Stimulated activated naive CD8-positive, alpha-beta T cell treated with anti-CD3 and anti-CD28 coated beads, Interleukin-15, amount 100 ng/mL, for 72 hours (primary cell): ENCODE measurements around the gene S100A10.

Source experiments
- ATAC-seq: fragments of 150-1000 bp; cut with Tn5 transposase; 2 replicates; pipeline ENCODE4 v1.10.0; 2021; ENCODE audit warnings: mild to moderate bottlenecking, moderate library complexity
- DNase-seq, 2 donors: peaks; one replicate each; pipeline ENCODE4 v3.0.0; 2021 to 2022
- H3K27ac Mint-ChIP-seq, 2 donors: one replicate each; pipeline ENCODE4 v1.8.0; 2022; ENCODE audit warnings: mild to moderate bottlenecking in 2 of 2, mixed read lengths in 2 of 2, moderate library complexity in 2 of 2
- H3K27me3 Mint-ChIP-seq: one replicate; pipeline ENCODE4 v1.8.0; 2022; ENCODE audit warnings: mixed read lengths
- H3K4me1 Mint-ChIP-seq: one replicate; pipeline ENCODE4 v1.8.0; 2022; ENCODE audit warnings: mild to moderate bottlenecking, mixed read lengths
- H3K4me3 Mint-ChIP-seq, 2 donors: one replicate each; pipeline ENCODE4 v1.8.0; 2022; ENCODE audit warnings: mild to moderate bottlenecking in 2 of 2, mixed read lengths in 2 of 2, moderate library complexity in 1 of 2
- H3K9me3 Mint-ChIP-seq, 2 donors: one replicate each; pipeline ENCODE4 v1.8.0; 2022; ENCODE audit warnings: mixed read lengths in 2 of 2

S100A10 gene

GRCh38 chr1:151944126-151944856, 49.4 kb downstream of the S100A10 start:
- Mint-ChIP-seq H3K4me1 (peaks cover 40% of the 10 kb centered on the region), H3K9me3 (no peaks in the 10 kb centered on the region), H3K27ac (peak overlapping the region in 1 of 2 donors; percentile 99), H3K27me3 (no peaks in the 10 kb centered on the region), H3K4me3 (no peak overlapping the region)
- ATAC-seq = no peak
- no peak for DNase-seq

GRCh38 chr1:151943591-151943990, 50.1 kb downstream of the S100A10 start:
- peaks cover 37% of the 10 kb centered on the region for H3K4me1 Mint-ChIP-seq

GRCh38 chr1:151942882-151943281, 50.8 kb downstream of the S100A10 start:
- DNase-seq (no peak), ATAC-seq (no peak)
- Mint-ChIP-seq H3K27ac (no peak overlapping the region), H3K4me3 (no peak overlapping the region), H3K27me3 (no peaks in the 10 kb centered on the region), H3K4me1 (peaks cover 37% of the 10 kb centered on the region), H3K9me3 (no peaks in the 10 kb centered on the region)

More at GRCh38 chr1:151943591-151943990, 50.1 kb downstream of the S100A10 start:
- no peak overlapping the region for H3K27ac Mint-ChIP-seq
- H3K27me3 Mint-ChIP-seq = no peaks in the 10 kb centered on the region
- ATAC-seq (no peak), DNase-seq (no peak)
- no peaks in the 10 kb centered on the region for H3K9me3 Mint-ChIP-seq
- H3K4me3 Mint-ChIP-seq = no peak overlapping the region

GRCh38 chr1:151940541-151940940, 53.1 kb downstream of the S100A10 start:
- Mint-ChIP-seq H3K27me3 (peaks cover 4% of the 10 kb centered on the region), H3K4me1 (peaks cover 21% of the 10 kb centered on the region), H3K4me3 (no peak overlapping the region), H3K27ac (peak overlapping the region in 1 of 2 donors; percentile 6), H3K9me3 (no peaks in the 10 kb centered on the region)
- no peak for DNase-seq
- ATAC-seq = no peak

GRCh38 chr1:151939779-151940178, 53.9 kb downstream of the S100A10 start:
- DNase-seq (no peak), ATAC-seq (no peak)
- no peak overlapping the region for H3K4me3 Mint-ChIP-seq
- H3K27ac Mint-ChIP-seq = no peak overlapping the region
- peaks cover 15% of the 10 kb centered on the region for H3K4me1 Mint-ChIP-seq
- no peaks in the 10 kb centered on the region for H3K9me3 Mint-ChIP-seq
- peaks cover 11% of the 10 kb centered on the region for H3K27me3 Mint-ChIP-seq

GRCh38 chr1:151939141-151939540, 54.5 kb downstream of the S100A10 start:
- DNase-seq = no peak
- H3K4me3 Mint-ChIP-seq = no peak overlapping the region
- no peak overlapping the region for H3K27ac Mint-ChIP-seq
- no peak for ATAC-seq
- peaks cover 17% of the 10 kb centered on the region for H3K4me1 Mint-ChIP-seq
- H3K9me3 Mint-ChIP-seq = no peaks in the 10 kb centered on the region
- peaks cover 12% of the 10 kb centered on the region for H3K27me3 Mint-ChIP-seq

- DNase-seq (no peak), ATAC-seq (no peak)
- Mint-ChIP-seq H3K4me1 (peaks cover 14% of the 10 kb centered on the region), H3K9me3 (no peaks in the 10 kb centered on the region), H3K4me3 (no peak overlapping the region), H3K27me3 (peaks cover 12% of the 10 kb centered on the region), H3K27ac (no peak overlapping the region)
Observed at GRCh38 chr1:151936653-151937052, 57.0 kb downstream of the S100A10 start.

- DNase-seq = no peak
Observed at GRCh38 chr1:151935894-151936602, 57.6 kb downstream of the S100A10 start.

GRCh38 chr1:151935154-151935553, 58.5 kb downstream of the S100A10 start:
- Mint-ChIP-seq H3K9me3 (no peaks in the 10 kb centered on the region), H3K27ac (no peak overlapping the region), H3K4me1 (peaks cover 6% of the 10 kb centered on the region), H3K27me3 (peaks cover 12% of the 10 kb centered on the region), H3K4me3 (no peak overlapping the region)
- ATAC-seq (no peak), DNase-seq (no peak)

More at GRCh38 chr1:151935894-151936602, 57.6 kb downstream of the S100A10 start:
- H3K9me3 Mint-ChIP-seq = no peaks in the 10 kb centered on the region
- no peak overlapping the region for H3K4me3 Mint-ChIP-seq
- H3K4me1 Mint-ChIP-seq = peaks cover 8% of the 10 kb centered on the region
- no peak for ATAC-seq
- no peak overlapping the region for H3K27ac Mint-ChIP-seq
- H3K27me3 Mint-ChIP-seq = peaks cover 12% of the 10 kb centered on the region

- Mint-ChIP-seq H3K4me1 (peaks cover 6% of the 10 kb centered on the region), H3K4me3 (no peak overlapping the region), H3K9me3 (no peaks in the 10 kb centered on the region), H3K27me3 (peaks cover 12% of the 10 kb centered on the region), H3K27ac (no peak overlapping the region)
- DNase-seq (peak; percentile 42 to 47), ATAC-seq (peak; percentile 87)
Observed at GRCh38 chr1:151934048-151934493, 59.6 kb downstream of the S100A10 start.
